Transverse colon (tissue), 4 donors: ENCODE measurements around the gene YIPF5.

Experiments
- EP300 ChIP-seq: sonication (generic); formaldehyde crosslinking; IDR thresholded peaks from one replicate; pipeline ENCODE4 v1.6.1; 2017; ENCODE audit warnings: antibody characterized with exemption, low read depth
- POLR2AphosphoS5 ChIP-seq, 3 donors: sonication (generic); formaldehyde crosslinking; IDR thresholded peaks; one replicate each; pipeline ENCODE4 v1.6.1; 2016; ENCODE audit warnings: antibody characterized with exemption in 3 of 3
- TF ChIP-seq, protein P1 (sequence below), 5 experiments: fragments of 200-600 bp in 3 of 5; fragments of 450-650 bp in 2 of 5; sonication (generic) in 3 of 5; IDR thresholded peaks; 1 replicate in 2 of 5; 2 replicates in 3 of 5; pipeline ENCODE4 v1.5.1; 2016 to 2017; ENCODE audit warnings: antibody characterized with exemption in 5 of 5, inconsistent platforms in 3 of 5, mild to moderate bottlenecking in 2 of 5, moderate library complexity in 1 of 5

DNA sequence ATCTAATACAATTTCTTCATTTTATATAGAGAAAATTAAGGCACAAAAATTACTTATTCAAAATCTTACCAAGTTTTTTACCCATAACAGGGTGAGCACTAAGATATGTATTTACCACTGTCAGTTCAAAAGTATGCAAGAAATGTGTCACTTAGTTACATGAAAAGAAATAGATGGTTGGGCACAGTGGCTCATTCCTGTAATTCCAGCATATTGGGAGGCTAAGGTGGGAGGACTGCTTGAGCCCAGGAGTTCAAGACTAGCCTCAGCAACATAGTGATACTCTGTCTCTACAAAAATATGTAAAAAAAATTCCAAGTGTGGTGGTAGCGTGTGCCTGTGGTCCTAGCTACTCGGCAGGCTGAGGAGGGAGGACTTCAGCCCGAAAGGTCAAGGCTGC is 19.4 kb downstream of the YIPF5 start:
- no peak for TF ChIP-seq EP300
- TF ChIP-seq, protein P1, sequence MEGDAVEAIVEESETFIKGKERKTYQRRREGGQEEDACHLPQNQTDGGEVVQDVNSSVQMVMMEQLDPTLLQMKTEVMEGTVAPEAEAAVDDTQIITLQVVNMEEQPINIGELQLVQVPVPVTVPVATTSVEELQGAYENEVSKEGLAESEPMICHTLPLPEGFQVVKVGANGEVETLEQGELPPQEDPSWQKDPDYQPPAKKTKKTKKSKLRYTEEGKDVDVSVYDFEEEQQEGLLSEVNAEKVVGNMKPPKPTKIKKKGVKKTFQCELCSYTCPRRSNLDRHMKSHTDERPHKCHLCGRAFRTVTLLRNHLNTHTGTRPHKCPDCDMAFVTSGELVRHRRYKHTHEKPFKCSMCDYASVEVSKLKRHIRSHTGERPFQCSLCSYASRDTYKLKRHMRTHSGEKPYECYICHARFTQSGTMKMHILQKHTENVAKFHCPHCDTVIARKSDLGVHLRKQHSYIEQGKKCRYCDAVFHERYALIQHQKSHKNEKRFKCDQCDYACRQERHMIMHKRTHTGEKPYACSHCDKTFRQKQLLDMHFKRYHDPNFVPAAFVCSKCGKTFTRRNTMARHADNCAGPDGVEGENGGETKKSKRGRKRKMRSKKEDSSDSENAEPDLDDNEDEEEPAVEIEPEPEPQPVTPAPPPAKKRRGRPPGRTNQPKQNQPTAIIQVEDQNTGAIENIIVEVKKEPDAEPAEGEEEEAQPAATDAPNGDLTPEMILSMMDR (IDR thresholded peaks at IDR 0.05): no peak
- no peak for TF ChIP-seq POLR2AphosphoS5 (IDR thresholded peaks at IDR 0.05)
